Psoas muscle (tissue), 8 donors: Measurements from ENCODE around the gene TOR4A. TPM values are rescaled to one million over a fixed set of nuclear protein-coding genes. Genes with fewer than 3 reads are reported as not detected.

Source experiments
- ATAC-seq, 4 donors: fragments of 200-7000 bp; cut with Tn5 transposase; one replicate each; pipeline ENCODE4 v1.9.1; 2020; ENCODE audit warnings: moderate library complexity in 3 of 4, mild to moderate bottlenecking in 2 of 4
- DNase-seq, 2 donors: peaks; one replicate each; pipeline ENCODE4 v3.0.0-alpha.2; 2020
- H3K27ac ChIP-seq: fragments of 200-600 bp; one replicate; pipeline ENCODE4 v1.8.0; 2022
- H3K27me3 ChIP-seq, 3 donors: fragments of 200-600 bp in 1 of 3; one replicate each; pipeline versions ENCODE4 v1.6.1 to v1.8.0; 2013 to 2022; ENCODE audit warnings: low read length in 2 of 3, mild to moderate bottlenecking in 2 of 3, moderate library complexity in 1 of 3; ENCODE audit not compliant: insufficient read depth in 3 of 3
- H3K36me3 ChIP-seq, 2 donors: fragments of 200-600 bp in 1 of 2; one replicate each; pipeline versions ENCODE4 v1.6.1 to v1.8.0; 2013 to 2022; ENCODE audit warnings: low read depth in 1 of 2, mild to moderate bottlenecking in 1 of 2, moderate library complexity in 1 of 2; ENCODE audit not compliant: insufficient read depth in 1 of 2
- H3K4me1 ChIP-seq: fragments of 200-600 bp; one replicate; pipeline ENCODE4 v1.8.0; 2022
- H3K4me3 ChIP-seq: fragments of 200-600 bp; one replicate; pipeline ENCODE4 v1.8.0; 2022; ENCODE audit warnings: mild to moderate bottlenecking
- H3K9me3 ChIP-seq: fragments of 200-600 bp; one replicate; pipeline ENCODE4 v1.8.0; 2022
- WGBS, 3 donors: extraction: QIAGEN DNeasy Blood & Tissue Kit; methylation state at CpG; one replicate each; pipeline versions ENCODE4 v1.1.6 to v1.1.7; 2013; 5-methylcytosine and 5-hydroxymethylcytosine counted together
- intact Hi-C, 2 donors: fragments of 100-400 bp; cut with DNase I; formaldehyde crosslinking; loops; one replicate each; pipeline versions ENCODE4 v1.11.0 to v1.14.2; 2022
- polyA plus RNA-seq, 3 donors: library from polyadenylated mRNA; stranded (reverse); fragments of 200-250 nt; gene quantifications; one replicate each; pipeline ENCODE4 v1.2.3, GENCODE V29; 2013
- total RNA-seq, 4 donors: library from RNA; stranded (reverse); fragmentation: NEBNext Ultra II Directional in 2 of 4; extraction: Animal tissue kit (Norgen Biotek cat#: 25700) in 2 of 4; gene quantifications; one replicate each; pipeline versions ENCODE4 v1.2.1 to v1.2.4, GENCODE V29; 2021 to 2023
- TF ChIP-seq, protein P1 (sequence below): fragments of 200-600 bp; IDR thresholded peaks from one replicate; pipeline ENCODE4 v1.8.0; 2022; ENCODE audit warnings: antibody characterized with exemption
- donor health status: healthy with polysubstance abuse.
- donor health status: DM: no; HTN: no; CAD: no; lungs with moderate emphysema.
- donor health status: Bipolar disorder and iron deficiency.
- donor health status: healthy.
- donor health status: DM: yes; HTN: yes; CAD: no.
- donor health status: DM: no; HTN: no; CAD: no.
- donor health status: DM: no; HTN: no; CAD: no.
- donor health status: DM: yes; HTN: yes; CAD: no.

TOR4A gene
- total and polyA plus RNA-seq, 7 donors = 0.77 to 2.3 (median 2.1) TPM

DNA sequence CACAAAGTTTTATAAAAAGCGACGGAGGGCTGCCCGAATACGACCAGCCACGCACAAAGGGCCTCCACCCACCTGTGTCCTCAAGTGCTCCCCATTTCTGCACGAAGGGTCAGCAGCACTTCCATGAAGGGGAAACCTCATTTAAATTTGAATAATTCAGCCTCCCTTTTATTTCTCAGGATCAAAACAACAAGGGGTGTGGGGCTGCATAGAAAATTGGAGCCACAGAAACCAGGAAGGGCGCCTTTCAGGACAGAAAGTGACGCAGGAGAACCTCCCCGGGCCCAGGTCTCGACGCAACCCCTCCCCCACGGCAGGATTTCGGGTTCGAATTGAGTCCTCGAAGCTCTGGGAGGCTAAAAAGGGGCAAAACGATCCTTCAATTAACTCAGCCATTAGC, 22.4 kb downstream of the TOR4A start:
- intact Hi-C loops = loop anchor here (5.0 to 10.0 kb wide), 2 partner anchors 107 to 225 kb away; no protein-coding TSS in a partner anchor
- peak overlapping the region; percentile 66 for H3K4me3 ChIP-seq
- no peak overlapping the region for H3K27ac ChIP-seq
- H3K4me1 ChIP-seq = peaks cover 14% of the 10 kb centered on the region
- WGBS, 3 donors = 49 to 54% (median 53%) methylated on average over 16 of the region's 16 CpGs
- TF ChIP-seq, protein P1, sequence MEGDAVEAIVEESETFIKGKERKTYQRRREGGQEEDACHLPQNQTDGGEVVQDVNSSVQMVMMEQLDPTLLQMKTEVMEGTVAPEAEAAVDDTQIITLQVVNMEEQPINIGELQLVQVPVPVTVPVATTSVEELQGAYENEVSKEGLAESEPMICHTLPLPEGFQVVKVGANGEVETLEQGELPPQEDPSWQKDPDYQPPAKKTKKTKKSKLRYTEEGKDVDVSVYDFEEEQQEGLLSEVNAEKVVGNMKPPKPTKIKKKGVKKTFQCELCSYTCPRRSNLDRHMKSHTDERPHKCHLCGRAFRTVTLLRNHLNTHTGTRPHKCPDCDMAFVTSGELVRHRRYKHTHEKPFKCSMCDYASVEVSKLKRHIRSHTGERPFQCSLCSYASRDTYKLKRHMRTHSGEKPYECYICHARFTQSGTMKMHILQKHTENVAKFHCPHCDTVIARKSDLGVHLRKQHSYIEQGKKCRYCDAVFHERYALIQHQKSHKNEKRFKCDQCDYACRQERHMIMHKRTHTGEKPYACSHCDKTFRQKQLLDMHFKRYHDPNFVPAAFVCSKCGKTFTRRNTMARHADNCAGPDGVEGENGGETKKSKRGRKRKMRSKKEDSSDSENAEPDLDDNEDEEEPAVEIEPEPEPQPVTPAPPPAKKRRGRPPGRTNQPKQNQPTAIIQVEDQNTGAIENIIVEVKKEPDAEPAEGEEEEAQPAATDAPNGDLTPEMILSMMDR = no peak
- ATAC-seq (no peak), DNase-seq (no peak)
- peaks cover 0 to 71% (median 24%) of the 10 kb centered on the region in 3 donors for H3K27me3 ChIP-seq
- no peaks in the 10 kb centered on the region for H3K36me3 ChIP-seq
- no peaks in the 10 kb centered on the region for H3K9me3 ChIP-seq

DNA sequence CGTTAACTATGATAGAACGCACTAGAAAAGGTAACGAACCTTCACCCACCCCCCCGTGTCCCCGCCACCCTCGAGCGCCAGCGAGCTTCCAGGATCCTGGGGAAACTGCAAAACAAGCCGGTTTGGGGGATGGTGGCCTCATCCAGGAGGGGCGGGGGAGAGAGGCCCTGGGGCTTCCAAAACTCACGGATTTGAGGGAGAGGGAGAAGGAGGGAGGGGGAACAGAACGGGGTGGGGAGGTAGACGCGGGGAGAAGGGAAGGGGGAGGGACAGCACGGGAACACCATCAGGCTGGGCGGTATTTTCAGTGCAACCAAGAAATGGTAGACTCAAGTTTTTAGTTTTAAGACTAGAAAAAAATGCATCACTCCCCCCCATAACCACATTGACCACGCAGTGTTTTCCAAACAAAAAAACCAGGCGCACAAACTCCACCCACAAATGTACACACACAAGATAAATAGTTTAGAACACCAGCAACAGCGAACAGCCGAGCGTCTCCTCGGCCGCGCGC, 23.1 kb downstream of the TOR4A start:
- Histone ChIP-seq H3K27me3 (peaks cover 0 to 68% (median 24%) of the 10 kb centered on the region in 3 donors), H3K27ac (no peak overlapping the region), H3K9me3 (no peaks in the 10 kb centered on the region), H3K4me1 (peaks cover 21% of the 10 kb centered on the region), H3K4me3 (peak overlapping the region; percentile 66), H3K36me3 (no peaks in the 10 kb centered on the region)
- WGBS, 3 donors = 6 to 7% (median 6%) methylated on average over 24 to 25 of the region's 25 CpGs
- no peak for ATAC-seq
- intact Hi-C loops = no loop called here
- TF ChIP-seq, protein P1 = no peak
- no peak for DNase-seq

DNA sequence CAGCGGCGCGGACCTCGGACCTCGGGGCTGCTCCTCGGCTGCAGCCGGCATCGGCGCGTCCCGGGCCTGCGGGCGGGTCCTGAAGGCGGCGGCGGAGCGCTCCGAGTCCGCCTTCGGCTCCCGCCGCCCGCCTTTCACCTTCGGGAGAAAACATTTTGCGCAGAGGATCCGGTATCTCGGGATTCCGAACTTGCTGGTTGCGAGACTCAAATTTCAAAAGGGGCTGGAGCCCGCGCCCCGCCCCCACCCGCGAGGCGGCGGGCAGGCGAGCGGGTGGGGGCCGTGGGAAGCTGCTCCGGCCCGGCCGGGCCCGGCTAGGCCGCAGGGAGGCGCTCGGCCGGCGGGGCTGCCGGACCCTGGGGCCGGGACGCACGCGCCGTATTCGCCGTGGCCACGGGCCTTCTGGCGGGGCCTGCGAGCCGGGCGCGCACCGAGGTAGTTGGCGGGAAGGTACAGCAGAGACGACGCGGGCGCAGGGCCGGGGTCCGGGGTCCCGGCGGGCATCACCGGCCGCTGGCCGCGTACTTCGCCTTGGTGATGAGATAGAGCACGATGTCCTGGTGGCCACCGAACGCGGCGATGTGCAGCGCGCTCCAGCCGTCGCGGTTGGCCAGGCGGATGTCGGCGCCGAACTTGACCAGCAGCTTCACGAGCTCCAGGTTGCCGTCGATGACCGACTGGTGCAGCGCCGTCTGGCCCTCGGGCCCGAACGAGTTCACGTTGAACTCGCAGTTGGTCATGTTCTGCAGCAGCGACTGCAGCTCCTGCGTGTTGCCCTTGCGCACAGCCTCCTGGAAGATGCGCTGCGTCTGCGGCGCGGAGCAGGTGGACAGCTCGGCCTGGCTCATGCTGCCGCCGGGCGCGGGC, 23.8 kb downstream of the TOR4A start:
- intact Hi-C loops = no loop called here
- TF ChIP-seq, protein P1 = peak; percentile 24
- DNase-seq (peak; percentile 29 to 58), ATAC-seq (no peak)
- Histone ChIP-seq H3K9me3 (no peaks in the 10 kb centered on the region), H3K36me3 (no peaks in the 10 kb centered on the region), H3K4me3 (peak overlapping the region; percentile 66), H3K27me3 (peaks cover 0 to 68% (median 20%) of the 10 kb centered on the region in 3 donors), H3K27ac (peak overlapping the region; percentile 36), H3K4me1 (peaks cover 28% of the 10 kb centered on the region)
- WGBS, 3 donors = 0 to 1% (median 1%) methylated on average over 97 to 115 of the region's 115 CpGs

DNA sequence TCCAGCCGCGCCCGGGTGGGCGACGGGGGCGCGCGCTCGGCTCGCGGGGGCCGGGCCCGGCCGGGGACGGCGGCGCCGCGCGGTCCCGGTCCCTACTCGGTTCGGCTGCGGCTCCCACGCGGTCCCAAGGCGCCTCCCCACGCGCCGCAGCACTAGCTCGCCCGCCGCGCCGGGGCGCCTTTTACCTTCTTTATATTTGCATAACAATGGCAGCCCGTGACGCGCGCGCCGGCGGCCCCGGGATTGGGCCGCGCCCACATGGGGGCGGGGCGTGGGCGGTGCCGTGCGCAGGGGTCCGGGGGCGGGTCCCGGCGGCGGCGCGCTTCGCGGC, 24.6 kb downstream of the TOR4A start, which contains the start of gene NRARP:
NRARP (minus strand) TSS at position 154 of the 331 bp plus-strand sequence. CDS start 343 bp downstream, outside the sequence.
- TF ChIP-seq, protein P1 = no peak
- Histone ChIP-seq H3K4me1 (peaks cover 33% of the 10 kb centered on the region), H3K9me3 (no peaks in the 10 kb centered on the region), H3K36me3 (no peaks in the 10 kb centered on the region), H3K27me3 (peaks cover 0 to 68% (median 13%) of the 10 kb centered on the region in 3 donors), H3K27ac (peak within 1 kb of the TSS; percentile 69), H3K4me3 (peak within 1 kb of the TSS; percentile 66)
- 0 to 1% (median 1%) methylated on average over 14 to 60 of the region's 60 CpGs for WGBS, 3 donors
- intact Hi-C loops = no loop called here
- ATAC-seq (peak; percentile 47 to 74 (median 60)), DNase-seq (peak; percentile 84 to 86)
